ENCODE results near the gene ITIH2.

DNA sequence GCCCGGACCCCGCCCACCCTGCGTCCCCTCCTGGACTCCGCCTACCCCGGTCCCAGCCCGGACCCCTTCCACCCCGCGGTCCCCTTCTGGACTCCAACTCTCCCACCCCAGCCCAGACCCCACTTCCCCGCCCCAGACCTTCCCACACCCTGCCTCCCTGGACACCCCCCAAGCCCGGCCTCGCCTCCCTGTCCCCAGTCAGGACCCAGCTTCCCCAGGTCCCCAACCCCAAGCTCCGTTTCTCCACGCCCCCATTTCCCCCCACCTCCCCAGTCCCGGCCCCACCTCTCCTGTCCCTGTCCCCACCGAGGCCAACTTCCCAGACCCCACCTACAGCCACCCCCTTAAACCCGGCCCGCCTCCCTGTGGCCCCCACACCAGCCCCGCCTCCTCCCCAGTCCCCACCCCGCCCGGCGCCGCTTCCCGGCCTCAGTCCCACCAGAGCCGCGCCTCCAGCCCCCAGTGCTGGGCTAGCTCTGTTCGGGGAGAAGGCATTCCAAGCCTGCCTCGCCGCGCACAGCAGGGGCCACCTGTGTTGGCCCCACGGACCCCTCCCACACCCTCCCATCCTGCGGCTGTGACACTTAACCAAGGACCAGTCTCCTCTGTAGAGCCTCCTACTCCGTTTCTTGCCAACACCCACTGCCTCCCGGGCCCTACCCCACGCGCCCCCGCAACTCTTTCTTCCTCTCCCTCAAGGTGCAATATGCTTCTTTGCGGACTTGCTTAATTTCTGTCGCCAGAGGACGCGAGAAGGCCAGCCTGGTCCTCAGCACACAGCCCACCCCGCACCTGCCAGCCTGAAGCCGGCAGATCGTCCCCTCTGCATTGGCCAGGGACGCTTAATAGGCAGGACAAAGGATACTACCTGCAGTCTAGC lies 35.6 kb upstream of the ITIH2 start:
- no peak for TF ChIP-seq POLR2AphosphoS5 (IDR thresholded peaks at IDR 0.05; ENCODE audit: low read depth)
- TF ChIP-seq, protein P1, sequence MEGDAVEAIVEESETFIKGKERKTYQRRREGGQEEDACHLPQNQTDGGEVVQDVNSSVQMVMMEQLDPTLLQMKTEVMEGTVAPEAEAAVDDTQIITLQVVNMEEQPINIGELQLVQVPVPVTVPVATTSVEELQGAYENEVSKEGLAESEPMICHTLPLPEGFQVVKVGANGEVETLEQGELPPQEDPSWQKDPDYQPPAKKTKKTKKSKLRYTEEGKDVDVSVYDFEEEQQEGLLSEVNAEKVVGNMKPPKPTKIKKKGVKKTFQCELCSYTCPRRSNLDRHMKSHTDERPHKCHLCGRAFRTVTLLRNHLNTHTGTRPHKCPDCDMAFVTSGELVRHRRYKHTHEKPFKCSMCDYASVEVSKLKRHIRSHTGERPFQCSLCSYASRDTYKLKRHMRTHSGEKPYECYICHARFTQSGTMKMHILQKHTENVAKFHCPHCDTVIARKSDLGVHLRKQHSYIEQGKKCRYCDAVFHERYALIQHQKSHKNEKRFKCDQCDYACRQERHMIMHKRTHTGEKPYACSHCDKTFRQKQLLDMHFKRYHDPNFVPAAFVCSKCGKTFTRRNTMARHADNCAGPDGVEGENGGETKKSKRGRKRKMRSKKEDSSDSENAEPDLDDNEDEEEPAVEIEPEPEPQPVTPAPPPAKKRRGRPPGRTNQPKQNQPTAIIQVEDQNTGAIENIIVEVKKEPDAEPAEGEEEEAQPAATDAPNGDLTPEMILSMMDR (IDR thresholded peaks at IDR 0.05; ENCODE audit: insufficient read depth, low read length), result no peak
- TF ChIP-seq, protein P2, sequence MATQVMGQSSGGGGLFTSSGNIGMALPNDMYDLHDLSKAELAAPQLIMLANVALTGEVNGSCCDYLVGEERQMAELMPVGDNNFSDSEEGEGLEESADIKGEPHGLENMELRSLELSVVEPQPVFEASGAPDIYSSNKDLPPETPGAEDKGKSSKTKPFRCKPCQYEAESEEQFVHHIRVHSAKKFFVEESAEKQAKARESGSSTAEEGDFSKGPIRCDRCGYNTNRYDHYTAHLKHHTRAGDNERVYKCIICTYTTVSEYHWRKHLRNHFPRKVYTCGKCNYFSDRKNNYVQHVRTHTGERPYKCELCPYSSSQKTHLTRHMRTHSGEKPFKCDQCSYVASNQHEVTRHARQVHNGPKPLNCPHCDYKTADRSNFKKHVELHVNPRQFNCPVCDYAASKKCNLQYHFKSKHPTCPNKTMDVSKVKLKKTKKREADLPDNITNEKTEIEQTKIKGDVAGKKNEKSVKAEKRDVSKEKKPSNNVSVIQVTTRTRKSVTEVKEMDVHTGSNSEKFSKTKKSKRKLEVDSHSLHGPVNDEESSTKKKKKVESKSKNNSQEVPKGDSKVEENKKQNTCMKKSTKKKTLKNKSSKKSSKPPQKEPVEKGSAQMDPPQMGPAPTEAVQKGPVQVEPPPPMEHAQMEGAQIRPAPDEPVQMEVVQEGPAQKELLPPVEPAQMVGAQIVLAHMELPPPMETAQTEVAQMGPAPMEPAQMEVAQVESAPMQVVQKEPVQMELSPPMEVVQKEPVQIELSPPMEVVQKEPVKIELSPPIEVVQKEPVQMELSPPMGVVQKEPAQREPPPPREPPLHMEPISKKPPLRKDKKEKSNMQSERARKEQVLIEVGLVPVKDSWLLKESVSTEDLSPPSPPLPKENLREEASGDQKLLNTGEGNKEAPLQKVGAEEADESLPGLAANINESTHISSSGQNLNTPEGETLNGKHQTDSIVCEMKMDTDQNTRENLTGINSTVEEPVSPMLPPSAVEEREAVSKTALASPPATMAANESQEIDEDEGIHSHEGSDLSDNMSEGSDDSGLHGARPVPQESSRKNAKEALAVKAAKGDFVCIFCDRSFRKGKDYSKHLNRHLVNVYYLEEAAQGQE (IDR thresholded peaks at IDR 0.05; ENCODE audit: insufficient replicate concordance, low read depth), result no peak
